Neural crest cell (in vitro differentiated cells): ENCODE results near the gene ZNF280A. TPM values are rescaled to one million over a fixed set of nuclear protein-coding genes. Genes with fewer than 3 reads are reported as not detected.

Source experiments
- DNase-seq: peaks from one replicate; pipeline ENCODE4 v3.0.0; 2021; ENCODE audit warnings: low read depth, mixed read lengths, low spot score
- H3K27ac Mint-ChIP-seq: one replicate; pipeline ENCODE4 v1.8.0; 2021; ENCODE audit warnings: mild to moderate bottlenecking, mixed read lengths; ENCODE audit not compliant: unreplicated experiment
- H3K27me3 Mint-ChIP-seq: 2 replicates; pipeline ENCODE4 v1.8.0; 2021; ENCODE audit warnings: low read depth, mild to moderate bottlenecking, mixed read lengths
- H3K36me3 Mint-ChIP-seq: 2 replicates; pipeline ENCODE4 v1.8.0; 2021; ENCODE audit warnings: low read depth, mild to moderate bottlenecking, mixed read lengths
- H3K4me1 Mint-ChIP-seq: 2 replicates; pipeline ENCODE4 v1.8.0; 2021; ENCODE audit warnings: mixed read lengths
- H3K4me3 Mint-ChIP-seq: one replicate; pipeline ENCODE4 v1.8.0; 2021; ENCODE audit warnings: mild to moderate bottlenecking, mixed read lengths
- H3K9me3 Mint-ChIP-seq: 2 replicates; pipeline ENCODE4 v1.8.0; 2021; ENCODE audit warnings: mixed read lengths
- total RNA-seq: library from RNA; stranded (reverse); gene quantifications from 2 replicates; pipeline ENCODE4 v1.2.1, GENCODE V29; 2021
- TF ChIP-seq, protein P1 (sequence below): fragments of 200-600 bp; sonication (generic); conservative IDR thresholded peaks from 2 replicates; pipeline ENCODE4 v1.5.0; 2021; ENCODE audit warnings: antibody characterized with exemption, mild to moderate bottlenecking

ZNF280A gene
- total RNA-seq, 1 donor from 2014 or later, result not detected

DNA sequence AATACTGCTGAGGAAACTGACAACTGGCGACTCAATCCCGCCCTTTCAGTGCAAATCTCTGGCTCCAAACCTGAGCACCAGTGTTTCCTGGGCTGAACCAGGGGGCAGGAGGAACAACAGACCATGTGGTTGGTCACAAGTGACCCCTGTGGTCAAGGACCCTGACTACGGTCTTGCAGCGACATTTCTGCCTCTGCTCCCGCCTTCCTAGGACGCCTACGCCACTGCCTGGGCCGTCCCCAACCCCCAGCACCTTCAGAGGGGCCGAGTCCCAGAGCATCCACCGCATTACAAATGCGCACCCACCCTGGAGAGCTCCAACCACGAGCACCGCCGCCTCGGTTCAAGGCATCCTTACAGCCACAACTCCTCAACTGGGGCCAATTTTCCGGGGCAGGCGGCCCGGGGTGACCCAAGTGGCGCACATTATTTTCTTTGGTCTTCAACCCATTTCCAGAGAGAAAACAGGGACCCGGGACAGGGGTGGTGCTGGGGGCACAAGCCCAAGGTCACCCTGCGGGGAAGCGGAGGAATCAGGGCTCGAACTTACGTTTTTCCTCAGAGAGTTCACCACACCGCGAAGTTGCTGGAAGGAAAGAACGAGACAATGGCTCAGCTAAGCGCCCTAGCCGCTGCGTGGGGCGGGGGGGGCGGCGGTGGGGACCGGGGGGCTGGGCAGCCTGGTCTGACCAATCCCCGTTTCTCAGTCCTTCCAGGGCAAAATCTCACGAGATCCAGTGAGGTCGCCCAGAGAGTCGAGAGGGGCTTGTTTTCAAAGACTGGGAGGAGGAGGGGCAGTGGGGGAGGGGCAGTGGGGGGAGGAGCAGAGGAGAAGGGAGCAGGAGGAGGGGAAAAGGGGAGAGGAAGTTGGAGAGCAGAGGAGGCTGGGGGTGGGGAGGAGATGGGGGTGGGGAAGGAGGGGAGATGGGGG, 37.2 kb upstream of the ZNF280A start:
- TF ChIP-seq, protein P1, sequence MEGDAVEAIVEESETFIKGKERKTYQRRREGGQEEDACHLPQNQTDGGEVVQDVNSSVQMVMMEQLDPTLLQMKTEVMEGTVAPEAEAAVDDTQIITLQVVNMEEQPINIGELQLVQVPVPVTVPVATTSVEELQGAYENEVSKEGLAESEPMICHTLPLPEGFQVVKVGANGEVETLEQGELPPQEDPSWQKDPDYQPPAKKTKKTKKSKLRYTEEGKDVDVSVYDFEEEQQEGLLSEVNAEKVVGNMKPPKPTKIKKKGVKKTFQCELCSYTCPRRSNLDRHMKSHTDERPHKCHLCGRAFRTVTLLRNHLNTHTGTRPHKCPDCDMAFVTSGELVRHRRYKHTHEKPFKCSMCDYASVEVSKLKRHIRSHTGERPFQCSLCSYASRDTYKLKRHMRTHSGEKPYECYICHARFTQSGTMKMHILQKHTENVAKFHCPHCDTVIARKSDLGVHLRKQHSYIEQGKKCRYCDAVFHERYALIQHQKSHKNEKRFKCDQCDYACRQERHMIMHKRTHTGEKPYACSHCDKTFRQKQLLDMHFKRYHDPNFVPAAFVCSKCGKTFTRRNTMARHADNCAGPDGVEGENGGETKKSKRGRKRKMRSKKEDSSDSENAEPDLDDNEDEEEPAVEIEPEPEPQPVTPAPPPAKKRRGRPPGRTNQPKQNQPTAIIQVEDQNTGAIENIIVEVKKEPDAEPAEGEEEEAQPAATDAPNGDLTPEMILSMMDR, result no peak
- peaks cover 16% of the 10 kb centered on the region for H3K27me3 Mint-ChIP-seq
- no peak overlapping the region for H3K27ac Mint-ChIP-seq
- no peaks in the 10 kb centered on the region for H3K36me3 Mint-ChIP-seq
- H3K4me1 Mint-ChIP-seq, result peaks cover 11% of the 10 kb centered on the region
- peaks cover 3% of the 10 kb centered on the region for H3K9me3 Mint-ChIP-seq
- DNase-seq, result no peak
- no peak overlapping the region for H3K4me3 Mint-ChIP-seq

DNA sequence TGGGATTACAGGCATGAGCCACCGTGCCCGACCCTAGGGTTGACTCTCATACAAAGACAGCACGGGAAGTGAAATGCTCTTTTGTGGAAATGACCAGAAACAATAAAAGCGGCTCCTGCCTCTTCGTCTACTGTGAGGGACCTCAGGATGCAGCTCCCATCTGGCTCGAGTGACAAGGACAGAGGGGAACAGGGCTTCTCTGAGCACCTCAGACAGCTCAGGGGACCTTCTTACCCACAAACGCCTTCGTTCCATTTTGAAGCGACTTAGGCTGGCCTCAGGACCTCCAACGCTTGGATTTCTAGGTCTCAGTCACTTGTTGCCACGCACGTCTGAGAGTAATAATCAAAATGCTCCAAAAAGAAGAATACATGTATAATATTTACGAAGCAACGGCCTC, 36.5 kb upstream of the ZNF280A start:
- TF ChIP-seq, protein P1, result no peak
- no peaks in the 10 kb centered on the region for H3K36me3 Mint-ChIP-seq
- H3K27me3 Mint-ChIP-seq, result peaks cover 16% of the 10 kb centered on the region
- no peak for DNase-seq
- H3K4me3 Mint-ChIP-seq, result no peak overlapping the region
- peaks cover 11% of the 10 kb centered on the region for H3K4me1 Mint-ChIP-seq
- H3K27ac Mint-ChIP-seq, result no peak overlapping the region
- peaks cover 3% of the 10 kb centered on the region for H3K9me3 Mint-ChIP-seq

DNA sequence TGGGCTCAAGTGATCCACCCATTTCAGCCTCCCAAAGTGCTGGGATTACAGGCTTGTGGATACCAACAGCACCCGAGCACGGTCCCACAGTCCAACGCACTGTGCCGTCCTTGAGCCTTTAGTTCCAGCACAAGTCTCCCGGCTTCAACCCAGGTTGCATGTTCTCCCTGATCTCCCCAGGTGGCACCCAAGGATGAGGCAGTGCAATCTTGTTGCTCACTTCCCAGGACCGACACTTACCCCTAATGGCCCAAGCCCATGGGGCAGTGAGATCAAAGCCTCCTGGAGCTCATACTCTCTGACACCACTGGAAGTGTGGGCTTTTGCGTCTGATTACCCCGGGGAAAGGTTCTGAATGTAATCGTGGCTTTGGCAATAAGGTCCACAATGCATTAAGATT, 35.5 kb upstream of the ZNF280A start:
- peaks cover 3% of the 10 kb centered on the region for H3K9me3 Mint-ChIP-seq
- no peak overlapping the region for H3K27ac Mint-ChIP-seq
- H3K4me1 Mint-ChIP-seq, result peaks cover 15% of the 10 kb centered on the region
- H3K36me3 Mint-ChIP-seq, result no peaks in the 10 kb centered on the region
- TF ChIP-seq, protein P1, result no peak
- H3K4me3 Mint-ChIP-seq, result no peak overlapping the region
- no peak for DNase-seq
- peaks cover 20% of the 10 kb centered on the region for H3K27me3 Mint-ChIP-seq

DNA sequence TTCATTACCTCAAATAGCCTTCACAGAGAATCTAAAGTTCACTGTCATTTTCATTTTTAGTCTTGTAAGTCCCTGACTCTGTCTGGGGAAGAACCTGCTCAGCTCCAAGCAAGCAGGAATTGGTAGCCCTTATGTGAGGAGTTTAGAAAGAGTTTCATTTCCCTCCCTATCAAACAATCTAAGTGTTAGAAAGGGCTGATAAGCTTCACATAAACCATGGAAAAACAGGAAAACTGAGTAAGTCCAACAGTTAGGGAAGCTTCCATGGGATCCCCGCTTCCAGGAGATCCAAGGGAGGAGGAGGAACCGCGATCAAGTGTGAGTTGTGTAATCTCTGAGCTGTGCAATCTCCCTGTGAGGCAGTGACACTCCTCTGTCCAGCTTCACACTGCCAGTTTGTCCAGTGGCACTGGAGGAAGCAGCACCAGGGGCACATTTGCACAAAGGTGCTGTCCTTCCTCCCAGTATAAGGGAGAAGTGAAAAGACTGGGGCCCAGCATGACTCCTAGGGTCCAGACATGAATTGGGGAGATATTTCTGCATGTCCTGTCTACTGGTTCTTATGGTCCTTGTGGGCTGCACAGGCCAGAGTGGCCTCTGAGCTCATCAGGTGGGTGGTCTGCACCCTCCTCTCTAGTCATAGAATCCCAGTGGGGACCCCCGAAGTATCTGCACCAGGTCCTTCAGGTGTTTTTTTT, 34.7 kb upstream of the ZNF280A start:
- Mint-ChIP-seq H3K27ac (no peak overlapping the region), H3K4me3 (no peak overlapping the region), H3K36me3 (no peaks in the 10 kb centered on the region), H3K9me3 (peaks cover 3% of the 10 kb centered on the region), H3K4me1 (peaks cover 15% of the 10 kb centered on the region), H3K27me3 (peaks cover 27% of the 10 kb centered on the region)
- no peak for DNase-seq
- TF ChIP-seq, protein P1, result no peak

DNA sequence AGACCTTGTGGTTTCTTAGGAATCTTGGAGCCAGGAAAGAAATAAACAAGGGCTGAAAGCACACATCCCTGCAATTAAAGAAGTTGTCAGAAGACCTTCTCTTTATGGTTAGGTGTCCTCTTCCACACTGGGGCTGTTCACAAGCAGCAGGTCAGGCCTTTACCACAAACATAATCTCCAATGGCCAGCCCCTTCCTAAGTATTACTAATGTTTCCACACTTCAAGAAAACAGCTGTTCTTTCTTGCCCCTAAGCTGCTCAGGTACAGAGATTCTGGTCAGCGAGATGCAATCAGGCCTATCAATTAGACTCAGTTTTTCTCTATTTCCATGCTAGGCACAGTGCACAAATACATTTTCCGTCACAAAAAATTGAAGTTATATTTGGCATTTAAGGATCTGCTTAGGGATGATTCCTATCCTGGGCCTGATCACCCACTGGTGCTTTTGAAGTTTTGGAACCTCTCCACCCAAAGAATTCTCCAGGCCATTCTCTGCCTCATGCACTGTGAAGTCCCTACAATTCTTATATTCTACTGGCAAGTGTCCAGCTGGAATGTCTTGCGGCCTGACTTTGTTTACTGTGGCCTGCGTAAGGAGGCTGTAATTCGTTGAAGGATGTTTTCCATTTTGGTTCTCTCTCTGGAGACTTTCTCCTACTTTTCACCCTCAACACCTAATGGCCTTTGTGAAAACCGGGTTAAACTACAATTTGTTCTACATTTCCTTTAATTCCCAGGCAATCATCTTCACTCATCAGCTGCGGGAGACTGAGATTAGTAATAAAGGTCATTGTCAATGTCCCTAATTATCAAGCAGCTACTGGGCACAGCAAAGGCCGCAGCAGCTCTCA, 33.9 kb upstream of the ZNF280A start:
- no peak overlapping the region for H3K27ac Mint-ChIP-seq
- H3K9me3 Mint-ChIP-seq, result peaks cover under 1% of the 10 kb centered on the region
- H3K4me1 Mint-ChIP-seq, result peaks cover 10% of the 10 kb centered on the region
- H3K36me3 Mint-ChIP-seq, result no peaks in the 10 kb centered on the region
- no peak for DNase-seq
- TF ChIP-seq, protein P1, result no peak
- no peak overlapping the region for H3K4me3 Mint-ChIP-seq
- H3K27me3 Mint-ChIP-seq, result peaks cover 29% of the 10 kb centered on the region
